ENCODE measurements around the gene CFAP157.
"Not testable (repeated sequence)": the region's sequence is repeated elsewhere in the genome, so short reads cannot be mapped to it uniquely, and the experiment has no call there.

CFAP157 gene

GRCh38 chr9:127735530-127736185 is 28.9 kb downstream of the CFAP157 start:
- DNase-seq (ENCODE audit: low read depth): no peak

GRCh38 chr9:127738666-127739065 is 31.9 kb downstream of the CFAP157 start:
- no peak for DNase-seq (ENCODE audit: low read depth)

- no peak for DNase-seq (ENCODE audit: low read depth)
Observed at GRCh38 chr9:127739614-127740330, 33.0 kb downstream of the CFAP157 start.

GRCh38 chr9:127741831-127742434 is 35.1 kb downstream of the CFAP157 start:
- DNase-seq (ENCODE audit: low read depth): no peak

- DNase-seq (ENCODE audit: low read depth): no peak
Observed at GRCh38 chr9:127742435-127743088, 35.8 kb downstream of the CFAP157 start.

- no peak for DNase-seq (ENCODE audit: low read depth)
Observed at GRCh38 chr9:127744398-127745110, 37.8 kb downstream of the CFAP157 start.

GRCh38 chr9:127746959-127747569 is 40.3 kb downstream of the CFAP157 start:
- no peak for DNase-seq (ENCODE audit: low read depth)

GRCh38 chr9:127749090-127749787 is 42.5 kb downstream of the CFAP157 start:
- no peak for DNase-seq (ENCODE audit: low read depth)

- DNase-seq (ENCODE audit: low read depth): no peak
Observed at GRCh38 chr9:127751269-127752054, 44.7 kb downstream of the CFAP157 start.

GRCh38 chr9:127753148-127753547 is 46.4 kb downstream of the CFAP157 start:
- DNase-seq (ENCODE audit: low read depth): no peak

- no peak for DNase-seq (ENCODE audit: low read depth)
Observed at GRCh38 chr9:127753622-127754021, 46.8 kb downstream of the CFAP157 start.

- no peak for DNase-seq (ENCODE audit: low read depth)
Observed at GRCh38 chr9:127754099-127755060, 47.6 kb downstream of the CFAP157 start.

- DNase-seq (ENCODE audit: low read depth): no peak
Observed at GRCh38 chr9:127755061-127756060, 48.6 kb downstream of the CFAP157 start.

- DNase-seq (ENCODE audit: low read depth): no peak
Observed at GRCh38 chr9:127756233-127756632, 49.4 kb downstream of the CFAP157 start.

GRCh38 chr9:127756776-127757175 is 50.0 kb downstream of the CFAP157 start:
- not testable (repeated sequence) for DNase-seq (ENCODE audit: low read depth)

- no peak for DNase-seq (ENCODE audit: low read depth)
Observed at GRCh38 chr9:127758843-127759242, 52.1 kb downstream of the CFAP157 start.

- DNase-seq (ENCODE audit: low read depth): no peak
Observed at GRCh38 chr9:127761061-127761460, 54.3 kb downstream of the CFAP157 start.

- DNase-seq (ENCODE audit: low read depth): no peak
Observed at GRCh38 chr9:127761491-127761956, 54.7 kb downstream of the CFAP157 start.
